ENCODE measurements around the gene DISC1.

Gene DISC1

GRCh38 chr1:231926933-231927332 lies 300.3 kb downstream of the DISC1 start:
- FAIRE-seq (no peak), DNase-seq (ENCODE audit: insufficient read length) (no peak)
- no peak for TF ChIP-seq POLR2AphosphoS5 (IDR thresholded peaks at IDR 0.05; ENCODE audit: low read depth, low read length)
- no peak for TF ChIP-seq POLR2A (IDR thresholded peaks at IDR 0.05; ENCODE audit: low read depth, low read length)
- no peak for TF ChIP-seq TAF1 (IDR thresholded peaks at IDR 0.05; ENCODE audit: borderline replicate concordance, low read depth, low read length)

- FAIRE-seq (no peak), DNase-seq (ENCODE audit: insufficient read length) (no peak)
- TF ChIP-seq POLR2AphosphoS5 (IDR thresholded peaks at IDR 0.05; ENCODE audit: low read depth, low read length) (no peak), POLR2A (IDR thresholded peaks at IDR 0.05; ENCODE audit: low read depth, low read length) (no peak), TAF1 (IDR thresholded peaks at IDR 0.05; ENCODE audit: borderline replicate concordance, low read depth, low read length) (no peak)
Measured at GRCh38 chr1:231927431-231927830, 300.8 kb downstream of the DISC1 start.

- DNase-seq (ENCODE audit: insufficient read length) (no peak), FAIRE-seq (no peak)
- no peak for TF ChIP-seq TAF1 (IDR thresholded peaks at IDR 0.05; ENCODE audit: borderline replicate concordance, low read depth, low read length)
- TF ChIP-seq POLR2AphosphoS5 (IDR thresholded peaks at IDR 0.05; ENCODE audit: low read depth, low read length) = no peak
- no peak for TF ChIP-seq POLR2A (IDR thresholded peaks at IDR 0.05; ENCODE audit: low read depth, low read length)
Measured at GRCh38 chr1:231929311-231929710, 302.7 kb downstream of the DISC1 start.

DNA sequence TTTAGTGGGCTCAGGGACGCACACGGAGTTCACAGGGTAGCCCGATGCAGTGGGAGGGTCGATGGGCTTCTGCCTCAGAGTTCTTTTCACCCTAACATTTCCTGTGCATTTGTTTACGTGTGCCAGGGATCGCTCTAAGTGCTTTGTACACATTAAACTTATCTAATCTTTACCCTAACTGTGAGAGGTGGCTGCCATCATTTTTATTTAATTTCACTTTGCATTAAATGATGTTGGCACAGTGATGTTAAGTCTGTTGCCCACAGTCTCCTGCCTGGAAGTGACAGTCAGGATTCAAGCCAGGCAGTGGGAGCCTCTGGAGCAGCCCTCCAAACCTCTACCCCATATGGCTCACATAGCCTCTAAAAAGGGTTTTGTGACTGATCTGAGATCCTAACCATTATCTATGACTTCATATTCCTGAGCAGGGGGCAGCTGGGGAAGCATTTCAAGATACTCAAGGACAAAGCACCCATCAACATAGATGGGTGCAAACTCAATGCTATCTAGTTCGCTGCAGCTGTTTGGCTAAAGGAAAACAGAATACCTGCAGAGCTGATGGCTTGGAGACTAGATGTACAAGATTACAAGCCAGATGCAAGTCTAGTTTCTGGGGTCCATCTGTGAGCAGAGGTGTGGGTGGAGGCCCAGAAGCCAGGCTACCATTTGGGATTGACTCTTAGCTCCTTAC lies 303.8 kb downstream of the DISC1 start:
- TF ChIP-seq POLR2A (IDR thresholded peaks at IDR 0.05; ENCODE audit: low read depth, low read length) = no peak
- FAIRE-seq = no peak
- DNase-seq (ENCODE audit: insufficient read length) = no peak

DNA sequence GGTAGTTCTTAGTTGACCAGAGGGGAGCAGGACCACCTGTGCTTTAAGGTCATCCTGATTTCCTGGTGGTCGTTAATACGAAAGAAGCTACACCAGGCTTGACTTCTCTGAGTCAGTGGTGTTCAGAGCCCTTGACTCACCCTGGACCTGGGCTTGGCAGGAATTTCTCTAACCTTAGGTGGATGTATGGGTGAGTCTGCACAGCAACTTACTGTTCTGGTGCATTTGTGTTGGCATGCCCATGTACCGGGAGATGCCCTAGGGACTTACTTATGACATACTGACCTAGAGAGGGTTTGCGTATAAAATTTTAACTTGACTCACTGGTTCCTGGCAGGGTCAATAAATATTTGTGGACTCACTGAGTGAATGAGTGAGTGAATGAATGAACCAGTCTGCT lies 304.6 kb downstream of the DISC1 start:
- DNase-seq (ENCODE audit: insufficient read length) (no peak), FAIRE-seq (no peak)
- TF ChIP-seq POLR2A (IDR thresholded peaks at IDR 0.05; ENCODE audit: low read depth, low read length) (no peak), POLR2AphosphoS5 (IDR thresholded peaks at IDR 0.05; ENCODE audit: low read depth, low read length) (no peak), TAF1 (IDR thresholded peaks at IDR 0.05; ENCODE audit: borderline replicate concordance, low read depth, low read length) (no peak)

DNA sequence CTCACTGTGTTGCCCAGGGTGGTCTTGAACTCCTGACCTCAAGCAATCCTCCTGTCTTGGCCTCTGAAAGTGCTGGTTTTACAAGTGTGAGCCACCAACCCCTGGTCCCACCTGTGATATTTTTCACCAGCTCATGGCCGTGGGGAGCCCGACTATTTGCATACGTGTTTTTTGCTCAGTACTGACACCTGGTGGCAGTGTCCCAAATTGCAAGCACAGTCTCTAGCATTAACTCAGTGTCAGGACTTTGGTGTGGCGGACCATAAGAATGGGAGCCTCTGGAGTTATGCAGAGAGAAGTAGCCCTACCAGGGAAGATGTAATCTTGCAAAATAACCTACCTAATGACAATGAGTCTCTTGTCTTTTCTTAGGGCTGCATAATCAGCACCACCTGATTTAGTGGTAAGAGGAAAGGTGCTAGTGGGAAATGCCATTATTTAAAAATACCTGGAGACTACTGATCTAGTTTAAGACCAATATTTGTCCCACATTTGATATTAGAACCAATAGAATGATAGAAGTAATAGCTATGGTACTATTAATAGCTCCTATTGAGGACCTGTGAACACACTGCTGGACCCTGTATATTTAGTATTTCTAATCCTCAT lies 305.4 kb downstream of the DISC1 start:
- no peak for DNase-seq (ENCODE audit: insufficient read length)

GRCh38 chr1:231933711-231934626 lies 307.4 kb downstream of the DISC1 start:
- no peak for TF ChIP-seq POLR2A (IDR thresholded peaks at IDR 0.05; ENCODE audit: low read depth, low read length)
- no peak for TF ChIP-seq TAF1 (IDR thresholded peaks at IDR 0.05; ENCODE audit: borderline replicate concordance, low read depth, low read length)
- FAIRE-seq (no peak), DNase-seq (ENCODE audit: insufficient read length) (no peak)

More for the DNA sequence above, 305.4 kb downstream of the DISC1 start:
- no peak for TF ChIP-seq TAF1 (IDR thresholded peaks at IDR 0.05; ENCODE audit: borderline replicate concordance, low read depth, low read length)
- no peak for TF ChIP-seq POLR2A (IDR thresholded peaks at IDR 0.05; ENCODE audit: low read depth, low read length)
- no peak for TF ChIP-seq POLR2AphosphoS5 (IDR thresholded peaks at IDR 0.05; ENCODE audit: low read depth, low read length)
- no peak for FAIRE-seq

DNA sequence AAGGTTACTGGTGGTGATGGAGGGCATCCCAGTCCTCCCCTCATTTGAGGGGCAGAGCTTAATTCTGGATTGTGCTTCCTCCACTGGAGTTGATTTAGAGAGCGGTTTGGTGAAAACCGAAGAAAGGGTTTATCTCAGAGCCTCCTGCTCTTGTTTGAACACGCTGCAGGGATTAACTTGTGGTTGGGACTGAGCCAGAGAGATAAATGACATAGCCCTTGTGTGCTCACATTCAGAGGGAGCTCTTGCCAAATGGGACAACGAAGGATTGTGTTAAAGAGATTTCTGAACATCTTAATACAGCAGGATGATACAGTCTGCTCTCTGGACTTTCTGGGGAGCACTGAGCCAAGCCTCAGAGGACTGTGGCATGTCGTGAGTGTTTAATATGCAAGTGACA lies 308.2 kb downstream of the DISC1 start:
- no peak for TF ChIP-seq POLR2A (IDR thresholded peaks at IDR 0.05; ENCODE audit: low read depth, low read length)
- no peak for TF ChIP-seq POLR2AphosphoS5 (IDR thresholded peaks at IDR 0.05; ENCODE audit: low read depth, low read length)
- TF ChIP-seq TAF1 (IDR thresholded peaks at IDR 0.05; ENCODE audit: borderline replicate concordance, low read depth, low read length) = no peak
- no peak for FAIRE-seq
- DNase-seq (ENCODE audit: insufficient read length) = no peak

- DNase-seq (ENCODE audit: insufficient read length) (no peak), FAIRE-seq (no peak)
- TF ChIP-seq TAF1 (IDR thresholded peaks at IDR 0.05; ENCODE audit: borderline replicate concordance, low read depth, low read length) (no peak), POLR2AphosphoS5 (IDR thresholded peaks at IDR 0.05; ENCODE audit: low read depth, low read length) (no peak), POLR2A (IDR thresholded peaks at IDR 0.05; ENCODE audit: low read depth, low read length) (no peak)
Measured at GRCh38 chr1:231935856-231936255, 309.3 kb downstream of the DISC1 start.

DNA sequence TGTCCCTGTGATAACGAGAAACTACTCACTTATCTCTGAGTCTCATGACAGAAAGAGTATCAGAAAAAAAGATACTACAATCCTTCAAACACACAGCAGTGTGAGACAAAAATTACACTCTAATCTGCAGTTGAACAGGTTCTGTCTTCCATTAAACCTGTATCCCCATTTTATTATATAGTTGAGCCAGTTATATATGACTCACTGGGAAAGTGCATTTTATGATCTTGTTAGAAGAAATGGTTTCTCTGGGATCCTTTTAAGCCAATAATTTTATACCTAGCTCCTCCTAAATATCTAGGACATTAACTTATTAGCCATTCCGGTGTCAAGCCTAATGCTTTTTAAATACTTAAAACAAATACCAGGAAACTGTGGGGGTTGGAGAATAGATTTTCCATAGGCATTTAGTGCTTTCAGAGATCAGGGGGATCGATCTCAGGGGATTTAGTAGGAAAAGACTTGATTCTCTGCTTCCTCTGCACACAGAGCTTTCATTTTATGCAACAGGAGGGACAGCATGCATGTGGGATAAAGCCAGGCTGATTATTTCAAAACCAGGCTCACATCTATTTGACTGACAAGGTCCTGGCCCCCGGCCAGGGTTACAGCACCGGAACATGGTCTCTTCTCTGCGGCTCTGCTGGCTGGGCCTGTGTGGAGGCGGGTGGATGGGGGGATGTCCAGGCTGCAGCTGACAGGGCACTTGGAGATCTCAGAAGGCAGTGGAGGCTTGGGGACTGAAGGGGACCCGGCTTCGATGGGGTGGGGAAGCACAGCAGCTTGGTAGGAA lies 310.6 kb downstream of the DISC1 start:
- FAIRE-seq (no peak), DNase-seq (ENCODE audit: insufficient read length) (no peak)
- TF ChIP-seq POLR2A (IDR thresholded peaks at IDR 0.05; ENCODE audit: low read depth, low read length) = no peak
- no peak for TF ChIP-seq TAF1 (IDR thresholded peaks at IDR 0.05; ENCODE audit: borderline replicate concordance, low read depth, low read length)
- TF ChIP-seq POLR2AphosphoS5 (IDR thresholded peaks at IDR 0.05; ENCODE audit: low read depth, low read length) = no peak

DNA sequence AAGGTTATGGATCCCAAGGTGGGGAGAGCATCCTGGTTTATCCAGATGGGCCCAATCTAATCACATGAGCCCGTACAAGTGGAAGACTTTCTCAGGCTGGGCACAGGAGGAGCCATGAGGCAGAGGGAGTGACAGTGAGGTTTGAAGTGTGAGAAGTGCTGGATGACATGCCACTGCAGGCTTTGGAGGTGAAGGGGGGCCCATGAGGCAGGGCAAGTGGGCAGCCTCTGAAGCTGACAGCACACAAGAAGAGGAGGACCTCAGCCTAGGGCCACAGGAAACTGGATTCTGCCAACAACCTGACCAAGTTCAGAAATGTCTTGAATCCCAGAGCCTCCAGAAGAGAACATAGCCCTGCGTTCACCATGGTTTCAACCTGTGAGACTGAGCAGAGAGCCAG lies 311.6 kb downstream of the DISC1 start:
- TF ChIP-seq POLR2AphosphoS5 (IDR thresholded peaks at IDR 0.05; ENCODE audit: low read depth, low read length) = no peak
- TF ChIP-seq POLR2A (IDR thresholded peaks at IDR 0.05; ENCODE audit: low read depth, low read length) = no peak
- no peak for TF ChIP-seq TAF1 (IDR thresholded peaks at IDR 0.05; ENCODE audit: borderline replicate concordance, low read depth, low read length)
- no peak for DNase-seq (ENCODE audit: insufficient read length)
- no peak for FAIRE-seq

Measured in GM12892 (cell line).